ENCODE measurements around the gene CDKN2B-AS1.

The CDKN2B-AS1 gene

DNA sequence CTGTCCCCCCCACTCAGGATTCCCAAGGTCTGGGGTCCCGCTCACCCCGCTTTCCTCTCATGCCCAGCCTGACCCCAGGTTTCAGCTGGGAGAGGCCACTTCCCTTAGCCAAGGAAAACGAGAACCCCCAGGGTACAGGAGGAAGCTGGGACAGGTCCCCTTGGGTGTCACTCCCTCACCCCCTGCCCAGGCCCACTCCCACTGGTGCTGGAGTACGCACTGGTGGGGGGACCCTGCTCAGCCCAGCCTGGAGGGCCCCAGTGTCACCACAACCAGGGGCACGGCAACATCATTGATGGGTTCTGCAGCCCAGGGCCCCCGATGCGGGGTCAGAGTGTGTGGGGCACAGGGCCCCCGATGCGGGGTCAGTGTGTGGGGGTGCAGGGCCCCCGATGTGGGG is 159.5 kb downstream of the CDKN2B-AS1 start:
- DNase-seq (ENCODE audit: low spot score) = no peak

DNA sequence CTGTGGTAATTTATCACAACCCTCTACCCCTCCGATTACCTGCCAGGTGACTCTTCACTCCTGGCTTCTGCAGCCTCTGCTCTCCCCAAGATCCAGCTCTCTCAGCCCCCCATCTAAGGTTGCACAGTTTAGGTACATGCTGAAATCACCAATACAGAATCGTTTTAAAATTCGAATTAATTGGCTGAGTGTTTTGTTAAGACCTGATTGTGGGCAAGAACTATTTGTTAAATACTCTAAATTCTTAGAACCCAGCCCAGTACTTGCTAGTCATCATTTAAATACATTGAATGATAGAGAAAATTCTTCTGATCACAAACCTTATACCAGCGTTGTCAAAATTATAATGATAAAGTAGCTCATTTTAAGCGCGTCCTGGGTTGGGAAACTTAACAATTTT is 162.0 kb downstream of the CDKN2B-AS1 start:
- no peak for DNase-seq (ENCODE audit: low spot score)

DNA sequence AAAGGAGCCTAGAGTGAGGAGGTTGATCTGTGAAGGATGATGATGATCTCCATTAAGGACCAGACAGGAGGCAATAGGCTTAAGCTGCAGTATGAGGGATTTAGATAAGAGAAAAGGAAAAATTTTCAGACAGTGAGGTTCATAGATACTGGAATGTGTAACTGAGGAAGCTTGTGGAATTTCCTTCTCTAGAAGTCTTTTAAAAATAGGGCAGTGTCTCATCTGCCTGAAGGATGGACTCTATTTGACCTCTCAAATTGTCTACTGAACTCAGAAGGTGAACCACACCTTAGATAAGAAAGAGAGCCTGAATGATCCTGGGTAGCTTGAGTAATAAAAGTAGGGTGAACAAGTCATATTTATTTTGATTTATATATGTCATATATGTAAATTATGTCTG is 162.7 kb downstream of the CDKN2B-AS1 start:
- DNase-seq (ENCODE audit: low spot score) = no peak

DNA sequence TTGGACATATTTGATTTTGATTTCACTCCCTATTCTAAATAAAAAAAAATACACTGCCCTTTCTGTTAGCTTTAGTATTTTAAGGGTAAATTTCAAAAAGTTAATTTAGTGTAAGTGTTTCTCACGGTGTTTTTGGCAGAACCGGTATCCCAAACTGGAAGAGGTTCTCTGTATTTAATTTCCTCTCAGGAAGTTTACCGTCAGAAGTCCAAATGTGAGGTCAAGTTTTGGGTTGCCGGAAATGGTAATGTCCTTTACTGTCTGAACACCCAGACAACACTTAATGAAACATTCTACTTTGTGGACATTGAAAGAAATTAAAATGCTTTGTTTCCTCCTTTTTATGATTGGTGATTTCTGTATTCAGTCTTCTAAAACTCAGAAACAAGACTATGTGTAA is 163.2 kb downstream of the CDKN2B-AS1 start:
- no peak for DNase-seq (ENCODE audit: low spot score)

DNA sequence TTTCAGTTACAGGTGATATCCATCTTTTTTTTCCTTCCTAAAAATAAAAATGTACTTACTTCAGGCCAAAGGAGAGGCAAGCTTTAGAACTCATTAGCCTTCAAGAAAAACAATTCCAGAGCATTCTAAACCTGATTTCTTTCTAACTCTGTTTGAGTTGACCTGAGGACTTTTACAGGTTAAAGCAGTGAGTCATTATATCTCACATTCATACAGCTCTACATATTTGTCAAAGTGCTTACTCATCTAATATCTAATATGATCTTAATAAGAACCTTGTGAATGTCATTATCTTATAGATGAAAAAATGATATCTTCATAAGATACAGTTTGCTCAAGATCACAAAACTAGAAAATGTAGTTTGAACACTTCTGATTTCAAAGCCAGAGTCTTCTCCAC is 163.7 kb downstream of the CDKN2B-AS1 start:
- DNase-seq (ENCODE audit: low spot score) = no peak

DNA sequence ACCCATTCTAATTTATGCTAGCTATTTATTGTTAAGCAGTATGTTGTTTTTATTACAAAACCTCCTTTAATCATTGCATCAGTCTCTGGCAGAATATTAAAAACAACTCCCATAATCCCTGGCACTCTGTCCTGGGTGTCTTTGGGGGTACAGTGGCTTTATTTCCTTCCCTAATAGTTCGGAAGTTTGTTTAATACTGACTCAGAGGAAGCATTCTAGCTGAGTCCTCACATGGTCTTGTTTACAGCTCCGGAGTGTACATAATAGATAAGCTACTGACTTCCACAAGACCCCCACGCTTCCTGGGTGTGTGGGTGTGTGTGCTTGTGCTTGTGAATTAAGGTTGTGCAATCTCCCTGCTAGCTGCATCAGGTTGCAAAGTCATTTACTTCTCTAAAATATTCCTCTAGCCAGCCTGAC is 164.3 kb downstream of the CDKN2B-AS1 start:
- DNase-seq (ENCODE audit: low spot score) = no peak

DNA sequence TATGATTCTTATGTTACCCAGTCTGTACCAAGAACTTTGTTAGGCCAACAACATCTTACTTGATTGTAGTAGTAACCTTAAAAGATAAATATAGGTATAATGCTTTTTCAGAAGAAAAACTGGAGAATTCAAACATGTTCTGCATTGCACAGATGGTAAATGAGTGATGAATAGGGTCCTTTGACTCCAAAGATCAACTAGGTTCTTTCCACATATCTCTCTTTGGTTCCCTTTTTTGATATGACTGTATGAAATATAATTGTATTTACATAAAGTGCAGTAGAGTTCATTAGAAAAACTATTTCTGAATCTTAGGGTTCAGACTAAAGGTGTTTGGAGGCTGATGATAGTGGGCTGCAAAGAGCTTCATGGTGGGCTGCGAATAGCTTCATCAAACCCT is 165.0 kb downstream of the CDKN2B-AS1 start:
- no peak for DNase-seq (ENCODE audit: low spot score)

DNA sequence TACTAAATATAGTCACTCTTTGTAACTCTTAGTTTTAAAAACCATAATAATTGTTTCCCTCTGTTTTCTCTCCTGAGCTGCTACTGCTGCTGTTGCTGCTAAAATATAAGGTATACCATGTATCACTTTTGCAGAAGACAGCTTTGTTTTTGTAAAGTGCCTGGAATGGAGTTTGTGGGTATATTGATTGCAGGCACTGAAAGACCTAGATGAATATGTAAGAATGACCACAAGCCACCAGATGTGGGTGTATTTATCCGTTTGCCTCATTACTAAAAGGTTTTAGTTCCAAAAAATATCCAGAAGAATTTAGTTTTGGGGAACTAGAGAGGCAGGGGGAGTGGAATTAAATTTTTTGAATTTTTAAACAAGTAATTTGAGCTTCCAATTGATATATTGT is 165.6 kb downstream of the CDKN2B-AS1 start:
- no peak for DNase-seq (ENCODE audit: low spot score)

DNA sequence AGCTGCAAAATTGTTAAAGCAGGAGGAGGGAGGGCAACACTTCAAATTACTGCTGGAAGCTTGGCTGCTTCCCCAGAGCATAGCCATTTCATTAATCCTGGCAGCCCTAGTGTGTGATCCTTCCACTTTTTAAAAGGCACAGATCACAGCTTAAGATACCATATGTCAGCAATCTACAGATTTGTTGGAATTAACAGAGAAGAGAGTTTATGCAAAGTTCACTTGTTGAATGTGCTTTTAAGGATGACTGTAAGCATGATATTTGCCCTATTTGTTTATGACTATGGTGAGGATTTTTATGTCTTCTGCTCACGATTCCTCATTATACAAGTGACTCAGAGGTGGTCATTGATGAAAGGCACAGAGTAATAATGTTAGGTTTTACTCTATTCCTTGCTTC is 170.6 kb downstream of the CDKN2B-AS1 start:
- no peak for DNase-seq (ENCODE audit: low spot score)

DNA sequence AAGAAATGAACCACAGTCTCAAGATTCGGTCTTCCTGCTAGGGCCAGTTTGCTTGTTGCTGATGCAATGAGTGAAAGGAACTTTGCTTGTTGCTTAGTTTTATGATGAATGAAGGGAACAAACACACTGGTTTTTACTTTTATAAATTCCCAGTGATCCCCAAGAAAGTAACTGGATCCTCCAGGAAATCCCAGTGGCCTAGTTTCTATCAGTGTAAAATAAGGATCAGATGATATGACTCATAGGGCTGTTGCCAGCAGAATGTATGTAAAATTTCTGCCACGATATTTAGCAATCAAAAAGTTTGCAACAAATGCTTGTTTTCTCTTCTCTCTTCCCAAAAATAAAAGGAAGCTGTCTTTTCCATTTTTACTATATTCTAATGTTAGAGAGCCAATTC is 174.7 kb downstream of the CDKN2B-AS1 start:
- DNase-seq (ENCODE audit: low spot score) = no peak

DNA sequence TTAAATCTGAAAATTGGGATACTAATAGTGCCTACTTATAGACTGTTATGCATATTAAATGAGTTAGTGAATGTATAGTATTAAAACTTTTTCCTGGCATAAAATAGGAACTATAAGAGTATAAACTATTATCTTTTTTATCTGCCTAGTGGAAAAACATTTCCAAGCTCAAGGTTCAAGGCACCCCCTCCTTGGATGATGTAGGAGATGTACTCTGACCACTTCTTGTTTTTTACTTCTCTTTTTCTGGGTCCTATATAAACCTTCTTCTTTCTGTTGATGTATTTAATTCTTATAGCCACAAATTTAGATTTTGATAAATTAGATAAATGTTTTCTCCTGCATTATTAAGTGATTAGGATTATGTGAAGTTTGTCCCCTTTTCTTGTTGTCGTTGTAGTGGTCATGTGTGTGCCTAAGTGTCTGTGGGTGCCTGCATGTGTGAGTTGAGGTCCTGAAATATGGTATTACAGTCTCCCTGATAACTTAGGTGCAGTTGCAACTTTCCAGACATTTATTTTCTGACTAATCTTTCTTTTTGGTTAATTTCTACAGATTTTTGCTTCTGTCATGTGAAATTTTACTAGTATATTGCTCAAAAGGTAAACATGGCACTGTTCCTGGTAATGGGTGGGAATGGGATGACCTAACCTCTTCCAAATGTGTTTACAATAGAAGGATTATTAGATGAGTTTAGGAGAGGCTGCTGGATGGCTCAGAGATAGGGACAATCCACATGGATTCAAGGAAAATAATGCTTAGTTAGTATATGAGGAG is 175.3 kb downstream of the CDKN2B-AS1 start:
- no peak for DNase-seq (ENCODE audit: low spot score)

All from left forelimb (tissue), 1 donor.